NCI-H69 (cell line): ENCODE results near the gene CCNK.
A peak's percentile ranks its signal among the peaks of the same experiment; 100 is the strongest.

Experiments used
- DNase-seq: peaks from one replicate; lab custom pipeline; 2025; lab: John Stamatoyannopoulos, UW

CCNK gene

DNA sequence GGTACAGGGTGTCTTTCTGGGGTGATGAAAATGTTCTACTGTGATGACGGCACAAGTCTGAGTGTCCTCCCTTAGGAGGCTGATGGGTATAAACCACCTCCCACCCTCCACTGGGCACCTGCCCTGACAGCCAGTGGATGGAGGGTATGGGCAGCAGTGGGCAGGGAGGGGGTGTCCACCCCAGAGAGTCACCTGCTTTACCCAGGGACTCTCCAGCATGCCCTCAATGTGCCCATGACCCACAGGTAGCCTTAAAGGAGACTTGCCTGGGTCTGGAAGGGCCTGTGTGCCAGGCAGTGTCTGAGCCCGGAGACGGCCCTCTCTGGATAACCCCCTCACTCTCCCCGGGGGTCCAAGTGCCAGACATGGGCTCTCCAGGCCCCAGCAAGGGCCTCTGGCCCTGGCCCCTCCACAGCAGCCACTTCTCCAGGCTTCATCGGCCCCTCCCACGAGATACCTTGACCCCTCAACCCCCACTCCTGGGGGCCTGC lies 38.8 kb downstream of the CCNK start:
- no peak for DNase-seq

- DNase-seq: no peak
These were observed 39.4 kb downstream of the CCNK start for GRCh38 chr14:99520571-99521081.

GRCh38 chr14:99521176-99522024 lies 40.2 kb downstream of the CCNK start:
- DNase-seq: no peak

DNA sequence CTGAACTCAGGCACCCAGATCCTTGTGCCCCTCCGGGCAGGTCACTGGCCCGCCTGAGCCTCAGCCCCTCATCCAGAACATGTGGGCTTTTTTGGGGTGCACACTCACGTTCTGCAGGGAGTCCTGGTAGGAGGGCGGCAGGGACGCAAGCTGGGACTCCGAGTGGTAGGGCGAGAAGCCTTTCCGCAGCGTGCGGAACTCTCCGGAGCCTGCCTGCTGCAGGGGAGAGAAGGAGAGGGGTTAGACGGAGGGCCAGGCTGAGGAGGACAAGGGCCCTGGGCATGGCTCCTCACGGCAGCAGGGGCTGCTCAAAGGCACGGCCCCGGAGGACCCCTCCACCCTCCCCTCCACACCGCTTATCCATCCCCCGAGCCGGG lies 40.8 kb downstream of the CCNK start:
- DNase-seq: no peak

GRCh38 chr14:99522457-99522891 lies 41.3 kb downstream of the CCNK start:
- no peak for DNase-seq

GRCh38 chr14:99522934-99523703 lies 41.9 kb downstream of the CCNK start:
- no peak for DNase-seq

GRCh38 chr14:99523704-99524055 lies 42.5 kb downstream of the CCNK start:
- DNase-seq: no peak

GRCh38 chr14:99524091-99524661 lies 43.0 kb downstream of the CCNK start:
- peak; percentile 85 for DNase-seq

DNA sequence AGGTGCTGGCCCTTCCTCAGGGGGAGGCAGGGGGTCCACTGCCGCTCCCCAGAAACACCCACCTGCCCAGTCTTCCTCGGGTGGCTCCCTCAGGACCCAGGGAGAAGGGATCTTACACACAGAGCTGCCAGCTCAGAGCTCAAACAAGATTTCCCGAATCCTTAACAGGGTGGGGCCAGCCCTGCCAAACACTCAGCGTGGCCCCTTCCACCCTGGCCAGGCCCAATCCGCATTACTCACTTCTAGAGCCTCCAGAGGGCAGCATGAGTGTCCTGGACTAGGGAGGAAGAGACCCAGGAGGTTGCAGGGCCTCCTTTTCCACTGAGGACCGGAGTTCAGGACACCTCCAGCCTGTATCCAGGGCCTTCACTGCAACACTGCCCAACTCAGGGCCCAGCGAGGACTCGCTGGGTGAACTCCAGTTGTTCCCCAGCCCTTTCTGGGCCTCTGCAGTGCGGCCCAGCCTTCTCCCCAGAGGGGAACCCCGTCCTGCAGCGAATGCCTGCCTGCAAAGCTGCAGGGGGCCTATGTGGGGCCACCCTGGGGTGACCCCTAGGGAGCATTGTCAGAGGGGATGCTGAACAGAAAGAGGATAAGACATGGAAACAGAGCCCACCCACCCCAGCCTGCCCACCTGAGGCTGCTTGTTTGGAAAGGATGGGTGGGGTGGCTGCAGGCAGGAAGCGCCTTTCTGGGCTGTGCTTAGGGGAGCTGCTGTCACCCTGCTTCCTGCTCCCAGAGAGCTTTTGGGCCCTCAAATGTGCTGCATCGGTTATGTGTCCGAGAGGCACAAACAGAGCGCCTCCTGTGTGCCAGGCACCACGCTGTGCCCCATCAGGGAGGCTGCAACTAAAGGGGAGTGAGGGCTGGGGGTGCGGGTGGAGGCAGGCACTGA lies 43.8 kb downstream of the CCNK start:
- peak; percentile 79 for DNase-seq

GRCh38 chr14:99525699-99526080 lies 44.5 kb downstream of the CCNK start:
- DNase-seq: no peak

GRCh38 chr14:99527026-99527425 lies 45.8 kb downstream of the CCNK start:
- no peak for DNase-seq

- DNase-seq: no peak
These were observed 46.3 kb downstream of the CCNK start for GRCh38 chr14:99527427-99528076.

GRCh38 chr14:99529899-99530298 lies 48.7 kb downstream of the CCNK start:
- peak; percentile 45 for DNase-seq

- DNase-seq: no peak
These were observed 49.4 kb downstream of the CCNK start for GRCh38 chr14:99530407-99531155.

GRCh38 chr14:99531251-99532096 lies 50.3 kb downstream of the CCNK start:
- peak; percentile 91 for DNase-seq

DNA sequence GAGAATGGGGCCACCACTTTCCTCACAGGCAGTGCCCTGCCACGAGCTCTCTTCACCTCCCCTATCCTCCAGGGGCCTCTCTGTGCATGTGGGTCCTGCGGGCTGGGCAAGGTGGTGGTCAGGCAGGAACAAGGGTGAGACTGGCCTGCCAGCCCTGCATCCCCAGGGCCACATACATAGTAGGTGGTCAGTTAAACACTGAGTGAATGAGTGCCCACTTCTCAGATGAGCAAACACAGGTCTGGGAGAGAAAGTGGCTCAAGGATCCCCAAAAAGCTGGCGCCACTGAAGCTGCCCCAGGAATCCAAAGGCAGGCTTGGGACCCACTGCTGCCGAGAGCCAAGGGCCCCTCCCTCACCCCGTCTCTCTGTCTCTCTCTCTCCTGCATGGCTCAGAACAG lies 51.1 kb downstream of the CCNK start:
- DNase-seq: no peak

DNA sequence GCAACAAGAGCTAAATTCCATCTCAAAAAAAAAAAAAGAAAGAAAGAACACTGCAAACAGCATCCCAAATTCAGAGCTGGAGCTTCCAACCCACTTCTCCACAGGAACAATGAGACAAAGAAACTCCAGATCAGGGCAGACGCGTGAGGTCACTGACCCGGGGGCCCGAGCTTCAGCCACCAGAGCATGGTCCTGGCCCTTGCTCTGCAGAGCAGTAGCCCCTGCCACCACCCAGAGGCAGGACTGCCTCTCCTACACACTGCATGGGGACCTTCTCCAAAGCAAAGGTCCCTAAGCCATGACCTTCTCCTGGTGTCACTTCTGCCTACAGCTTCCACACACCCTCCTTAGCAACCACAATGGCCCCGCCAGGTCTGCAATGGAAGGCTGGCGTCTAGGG lies 53.1 kb downstream of the CCNK start:
- no peak for DNase-seq

DNA sequence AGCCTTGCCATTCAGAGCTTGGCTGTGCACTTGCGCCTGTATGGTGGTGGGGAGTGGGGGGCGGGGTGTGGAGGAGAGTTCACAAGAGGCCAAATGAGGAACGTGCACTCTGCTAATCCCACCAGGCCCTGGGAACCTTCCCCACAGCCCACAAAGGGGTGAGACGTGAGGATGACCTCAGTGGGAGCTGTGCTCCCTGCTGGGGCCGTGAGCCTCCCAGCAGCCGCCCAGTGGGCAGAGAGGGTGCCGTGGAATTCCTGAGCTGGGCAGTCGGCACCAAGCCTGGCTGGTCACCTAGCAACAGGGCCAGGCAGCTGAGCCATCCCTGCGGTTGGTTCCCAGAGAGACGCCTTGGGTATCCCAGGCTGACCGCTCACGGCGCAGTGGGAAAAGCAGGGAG lies 53.7 kb downstream of the CCNK start:
- DNase-seq: no peak

DNA sequence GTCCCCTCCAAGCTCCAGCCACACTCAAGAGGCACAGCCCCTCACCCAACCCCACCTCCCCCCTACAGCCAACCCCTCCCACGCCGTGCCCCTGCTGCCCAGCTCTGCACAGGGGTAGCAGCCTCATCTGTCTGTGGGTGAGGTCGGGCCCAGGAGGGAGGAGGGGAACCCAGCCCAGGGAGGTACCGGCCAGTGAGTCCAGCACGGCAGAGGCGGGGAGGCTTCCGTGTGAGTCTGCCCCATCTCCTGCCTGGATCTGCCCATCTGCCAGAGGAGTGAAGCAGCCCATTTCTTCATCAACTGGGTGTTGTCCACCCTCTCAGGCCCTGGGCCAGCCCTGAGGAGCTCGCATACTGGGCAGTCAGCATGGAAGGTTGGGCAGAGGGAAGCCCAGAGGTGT lies 54.2 kb downstream of the CCNK start:
- DNase-seq: no peak
